ENCODE data around the gene TBXAS1.

DNA sequence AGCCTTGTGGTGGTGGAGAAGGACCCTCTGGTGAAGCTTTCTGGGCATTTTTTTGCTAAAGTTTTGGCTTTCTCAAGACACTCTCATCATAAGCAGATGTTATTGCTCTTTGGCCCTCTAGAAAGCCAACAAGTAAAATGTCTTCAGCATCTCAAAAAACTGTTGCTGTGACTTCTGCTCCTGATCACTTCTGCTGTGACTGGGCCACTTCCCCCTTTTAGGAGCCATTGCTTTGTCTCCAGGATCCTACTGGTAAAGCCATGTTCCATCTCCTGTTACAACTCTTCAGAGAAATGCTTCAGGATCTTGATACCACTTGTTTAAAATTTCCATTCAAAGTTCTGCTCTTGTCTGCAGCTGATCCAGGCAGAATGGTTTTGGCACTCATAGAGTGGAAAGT is 222.8 kb downstream of the TBXAS1 start:
- TF ChIP-seq, protein P1, sequence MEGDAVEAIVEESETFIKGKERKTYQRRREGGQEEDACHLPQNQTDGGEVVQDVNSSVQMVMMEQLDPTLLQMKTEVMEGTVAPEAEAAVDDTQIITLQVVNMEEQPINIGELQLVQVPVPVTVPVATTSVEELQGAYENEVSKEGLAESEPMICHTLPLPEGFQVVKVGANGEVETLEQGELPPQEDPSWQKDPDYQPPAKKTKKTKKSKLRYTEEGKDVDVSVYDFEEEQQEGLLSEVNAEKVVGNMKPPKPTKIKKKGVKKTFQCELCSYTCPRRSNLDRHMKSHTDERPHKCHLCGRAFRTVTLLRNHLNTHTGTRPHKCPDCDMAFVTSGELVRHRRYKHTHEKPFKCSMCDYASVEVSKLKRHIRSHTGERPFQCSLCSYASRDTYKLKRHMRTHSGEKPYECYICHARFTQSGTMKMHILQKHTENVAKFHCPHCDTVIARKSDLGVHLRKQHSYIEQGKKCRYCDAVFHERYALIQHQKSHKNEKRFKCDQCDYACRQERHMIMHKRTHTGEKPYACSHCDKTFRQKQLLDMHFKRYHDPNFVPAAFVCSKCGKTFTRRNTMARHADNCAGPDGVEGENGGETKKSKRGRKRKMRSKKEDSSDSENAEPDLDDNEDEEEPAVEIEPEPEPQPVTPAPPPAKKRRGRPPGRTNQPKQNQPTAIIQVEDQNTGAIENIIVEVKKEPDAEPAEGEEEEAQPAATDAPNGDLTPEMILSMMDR (conservative IDR thresholded peaks at IDR 0.05; ENCODE audit: low read length) = no peak
- no peak for TF ChIP-seq EZH2phosphoT487 (IDR thresholded peaks at IDR 0.05; ENCODE audit: borderline replicate concordance)

Measured in Loucy (cell line).